Colon (tissue), 2 donors: Measurements from ENCODE around the gene GNG8.

Experiments used
- FAIRE-seq: peaks from 2 replicates; lab custom pipeline; 2012; peaks lifted over from hg19 to GRCh38; lab: Jason Lieb, UNC
- donor health status: control.
- donor health status: control.

GNG8 gene

DNA sequence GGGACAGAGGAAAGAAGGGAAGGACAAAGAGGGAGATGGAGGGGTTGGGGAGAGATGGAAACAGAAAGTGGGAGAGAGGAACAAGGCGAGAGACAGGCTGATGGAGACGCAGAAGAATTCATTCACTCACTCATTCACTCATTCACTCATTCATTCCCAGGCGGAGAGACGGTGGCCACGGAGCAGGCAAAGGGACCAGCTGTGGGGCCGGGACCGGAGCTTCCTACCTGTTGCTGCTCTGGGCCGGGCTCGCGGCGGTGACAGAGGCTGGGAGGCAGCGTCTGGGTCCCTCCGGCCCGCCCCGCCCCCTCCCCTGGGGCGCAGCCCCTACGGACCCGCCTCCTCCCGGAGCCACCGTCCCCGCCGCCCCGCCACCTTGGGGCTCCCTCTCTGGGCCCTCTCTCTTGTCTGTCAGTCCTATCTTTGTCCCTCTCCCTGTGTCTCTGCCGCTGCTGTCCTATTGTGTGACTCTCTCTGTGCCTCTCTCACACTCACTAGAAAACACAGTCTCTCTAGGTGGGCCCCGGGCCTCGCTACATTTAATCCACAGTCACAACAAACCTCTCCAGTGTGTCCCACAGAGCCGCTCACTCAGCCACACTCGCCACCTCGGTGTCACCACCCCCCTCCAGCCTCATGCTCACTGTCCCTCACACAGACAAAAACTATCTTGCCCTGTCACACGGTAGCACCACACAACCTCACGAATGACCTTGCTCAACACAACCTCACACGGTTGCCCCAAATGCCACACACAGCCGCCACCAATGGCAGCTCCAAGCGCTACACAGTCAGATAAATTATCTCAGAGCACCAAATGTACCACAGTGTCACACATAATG, at the start of gene GNG8:
Gene GNG8 (minus strand): TSS at position 283 of the 842 bp plus-strand sequence. CDS start 1,520 bp downstream, outside the sequence.
- FAIRE-seq = no peak

DNA sequence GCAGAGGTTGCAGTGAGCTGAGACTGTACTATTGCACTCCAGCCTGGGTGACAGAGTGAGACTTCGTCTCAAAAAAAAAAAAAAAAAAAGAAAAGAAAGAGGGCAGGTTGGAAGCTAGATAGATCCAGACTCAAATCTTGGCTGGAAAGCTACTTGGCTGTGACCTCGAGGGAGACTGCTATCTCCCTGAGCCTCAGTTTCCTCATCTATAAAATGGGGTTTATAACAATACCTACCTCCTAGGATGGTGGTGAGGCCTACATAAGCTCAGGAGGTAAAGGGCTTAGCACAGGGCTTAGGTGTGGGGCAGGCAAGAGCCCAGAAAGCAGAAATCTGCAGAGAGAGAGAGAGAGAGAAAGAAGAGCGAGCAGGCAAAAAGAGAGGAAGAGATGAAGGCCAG, 49.2 kb upstream of the GNG8 start:
- FAIRE-seq = no peak

DNA sequence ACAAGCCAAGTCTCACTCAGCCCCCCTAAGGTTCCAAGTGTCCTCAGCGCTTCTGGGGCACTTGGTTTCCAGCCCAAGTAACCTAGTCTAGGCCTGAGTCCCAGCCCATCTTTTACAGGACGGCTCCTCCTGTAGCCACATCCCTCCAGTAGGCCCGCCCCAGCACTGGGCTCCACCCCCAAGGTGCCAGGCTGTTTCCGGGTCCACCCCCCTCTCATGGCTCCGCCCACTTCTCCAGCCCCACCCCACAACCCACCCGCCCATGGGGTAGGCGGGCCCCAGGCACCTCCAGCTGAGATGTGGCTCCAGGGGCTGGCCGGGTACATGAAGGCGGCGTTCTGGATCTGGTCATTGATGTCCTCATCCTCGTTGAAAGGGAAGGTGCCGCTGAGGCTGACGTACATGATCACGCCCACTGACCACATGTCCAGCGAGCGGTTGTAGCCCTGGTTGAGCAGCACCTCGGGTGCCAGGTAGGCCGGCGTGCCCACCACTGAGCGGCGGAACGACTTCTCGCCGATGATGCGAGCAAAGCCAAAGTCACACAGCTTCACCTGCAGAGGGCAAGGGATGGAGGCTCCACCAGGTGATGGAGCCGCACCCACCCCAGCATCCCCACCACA, 42.2 kb upstream of the GNG8 start:
- FAIRE-seq = no peak

DNA sequence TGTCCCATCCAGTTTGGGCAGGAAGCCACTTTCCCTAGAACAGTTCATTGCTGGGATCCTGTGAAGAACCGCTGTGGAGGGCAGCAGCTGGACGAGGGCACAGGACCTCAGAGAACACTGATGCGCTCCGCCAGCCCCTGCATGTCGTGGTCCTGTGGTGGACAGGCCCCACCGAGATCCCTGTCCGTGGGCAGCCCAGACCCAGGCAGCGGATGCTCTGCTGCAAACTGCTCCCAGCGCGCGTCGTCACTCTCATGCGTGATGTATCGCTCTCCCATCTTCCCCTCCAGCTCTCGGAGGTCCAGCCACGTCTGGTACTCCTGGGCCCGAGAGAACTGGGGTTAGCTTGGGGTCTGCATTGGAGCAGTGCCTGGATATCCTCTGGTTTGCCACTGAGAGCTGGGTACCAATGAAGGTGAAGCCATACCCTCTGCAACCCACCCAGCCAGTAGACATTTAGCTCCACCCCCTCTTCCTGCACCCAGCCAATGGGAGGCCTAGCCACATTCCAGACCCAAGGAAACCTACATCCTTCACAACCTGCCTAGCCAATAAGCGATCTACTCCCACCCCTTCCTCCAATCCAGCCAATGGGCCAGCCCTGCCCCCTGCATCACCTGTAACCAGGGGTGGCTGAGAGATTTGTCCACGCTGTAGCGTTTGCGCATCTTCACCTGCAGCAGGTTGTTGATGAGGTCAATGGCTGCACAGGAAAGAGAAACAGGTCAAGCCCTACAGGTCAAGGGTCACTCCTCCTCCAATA, 38.6 kb upstream of the GNG8 start:
- FAIRE-seq = no peak

DNA sequence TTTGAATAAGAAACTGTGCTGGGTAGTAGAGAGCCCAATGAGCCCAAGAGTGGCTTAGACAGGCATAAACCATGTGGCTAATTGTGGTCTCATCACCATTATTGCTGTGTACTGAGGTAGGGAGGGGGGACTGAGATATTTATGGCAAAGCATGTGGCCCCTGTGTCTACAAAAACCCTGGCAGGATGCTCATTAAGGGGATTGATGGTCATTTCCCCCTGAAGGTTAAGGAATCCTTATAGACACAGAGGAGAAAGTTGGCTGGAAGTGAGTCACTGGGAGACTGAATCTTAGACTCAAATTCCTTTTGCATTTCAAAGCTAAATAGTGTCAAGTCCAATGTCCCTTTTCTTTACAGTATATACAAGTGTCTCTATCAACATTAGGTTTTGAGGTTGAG, 34.8 kb upstream of the GNG8 start:
- FAIRE-seq = no peak

DNA sequence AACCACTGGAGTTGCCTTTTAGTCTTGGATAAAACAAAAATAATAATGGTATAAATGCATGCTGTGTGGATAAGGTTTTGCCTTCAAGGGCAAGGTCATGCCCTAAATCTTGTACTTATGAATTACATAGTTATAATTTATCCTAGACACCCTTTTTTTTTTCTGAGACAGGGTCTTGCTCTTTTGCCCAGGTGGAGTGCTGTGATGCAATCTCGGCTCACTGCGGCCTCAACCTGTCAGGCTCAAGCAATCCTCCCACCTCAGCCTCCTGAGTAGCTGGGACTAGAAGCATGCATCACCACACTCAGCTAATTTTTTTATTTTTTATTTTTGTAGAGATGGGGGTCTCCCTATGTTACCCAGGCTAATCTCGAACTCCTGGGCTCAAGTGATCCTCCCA, 32.7 kb upstream of the GNG8 start:
- no peak for FAIRE-seq

DNA sequence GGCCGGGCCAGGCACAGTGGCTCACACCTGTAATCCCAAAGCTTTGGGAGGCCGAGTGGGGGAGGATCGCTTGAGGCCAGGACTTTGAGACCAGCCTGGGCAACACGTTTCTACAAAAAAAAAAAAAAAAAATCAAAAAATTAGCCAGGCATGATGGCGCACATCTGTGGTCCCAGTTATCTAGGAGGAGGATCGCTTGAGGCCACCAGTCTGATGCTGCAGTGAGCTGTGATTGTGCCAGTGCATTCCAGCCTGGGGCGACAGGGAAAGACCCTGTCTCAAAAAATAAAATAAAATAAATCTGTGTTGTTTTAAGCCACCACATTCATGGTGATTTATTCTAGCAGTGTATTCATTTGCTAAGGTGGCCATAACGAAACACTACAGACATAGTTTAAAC, 29.1 kb upstream of the GNG8 start:
- no peak for FAIRE-seq

DNA sequence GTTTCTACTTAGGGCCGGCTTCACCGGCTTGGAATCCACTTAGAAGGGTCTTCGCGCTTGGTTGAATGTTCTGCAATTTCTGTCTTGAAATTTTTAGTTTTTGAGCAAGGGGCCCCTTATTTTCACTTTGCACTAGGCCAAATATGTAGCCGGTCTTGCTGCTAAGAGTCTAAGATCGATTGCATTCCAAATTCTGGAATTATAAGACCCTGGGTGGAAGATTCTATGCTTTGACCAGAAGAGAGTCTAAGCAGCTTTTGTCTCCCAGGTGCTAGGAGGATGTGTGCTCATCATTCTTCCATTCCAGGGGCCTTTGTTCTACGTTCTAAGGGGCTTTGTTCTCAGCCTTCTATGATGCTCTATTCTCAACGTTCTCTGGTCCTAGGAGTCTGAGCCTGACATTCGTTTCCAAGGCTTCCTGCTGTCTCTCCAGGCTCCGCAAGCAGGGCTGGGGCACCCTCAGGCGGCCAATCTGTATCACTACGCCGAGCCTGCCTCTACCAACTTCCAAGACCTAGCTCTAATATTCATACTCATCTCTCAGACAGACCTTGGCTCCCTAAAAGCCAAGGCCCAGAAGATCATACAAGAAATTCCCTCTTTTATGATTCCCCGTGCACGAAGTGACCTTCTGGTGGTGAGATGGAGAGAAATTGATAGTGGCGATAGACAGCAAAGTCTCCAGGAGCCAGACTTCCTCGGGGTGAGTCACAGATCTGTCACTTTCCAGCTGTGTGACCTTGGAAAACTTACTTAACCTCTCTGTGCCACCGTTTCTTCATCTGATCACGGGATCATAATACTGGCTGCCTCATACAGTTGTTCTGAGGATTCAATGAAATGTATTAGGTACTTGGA, 26.0 kb upstream of the GNG8 start:
- FAIRE-seq = no peak

DNA sequence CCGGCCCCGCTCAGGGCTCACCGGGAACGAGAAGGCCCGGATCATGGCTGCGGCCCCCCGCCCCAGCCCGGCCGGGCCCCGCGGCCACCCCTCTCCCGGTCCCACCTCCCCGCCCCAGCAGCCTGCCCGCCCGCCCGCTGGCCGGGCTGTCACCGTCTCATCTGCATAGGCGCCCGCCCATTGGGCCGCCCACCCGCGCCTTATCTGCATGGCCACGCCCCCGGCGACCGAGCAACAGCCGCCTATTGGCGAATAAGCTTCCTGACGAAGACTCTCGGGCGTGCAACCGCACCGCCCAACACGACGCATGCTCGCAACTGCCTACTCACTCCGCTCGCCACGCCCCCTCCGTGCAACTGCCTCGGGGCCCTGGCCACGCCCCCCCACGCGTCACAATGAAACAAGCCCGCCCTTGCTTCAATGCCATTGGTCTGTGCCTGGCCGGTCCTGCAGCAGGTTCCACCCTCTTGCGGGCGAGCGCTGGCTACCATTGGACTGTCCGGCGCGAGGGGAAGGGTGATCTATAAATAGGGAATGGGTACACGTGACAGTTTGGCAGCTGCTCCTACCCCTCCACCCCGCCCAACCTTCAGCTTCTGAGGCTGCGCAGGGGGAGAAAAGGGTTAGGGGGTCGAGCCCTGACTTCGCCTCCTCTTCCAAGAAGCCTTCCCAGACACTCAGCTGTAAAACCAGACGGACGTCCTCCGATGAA, 25.2 kb upstream of the GNG8 start, which contains the start of gene DACT3:
Gene DACT3 (minus strand): TSS at position 163 of the 712 bp plus-strand sequence. CDS start 118 bp downstream, at position 45.
- FAIRE-seq = peak; percentile 73

DNA sequence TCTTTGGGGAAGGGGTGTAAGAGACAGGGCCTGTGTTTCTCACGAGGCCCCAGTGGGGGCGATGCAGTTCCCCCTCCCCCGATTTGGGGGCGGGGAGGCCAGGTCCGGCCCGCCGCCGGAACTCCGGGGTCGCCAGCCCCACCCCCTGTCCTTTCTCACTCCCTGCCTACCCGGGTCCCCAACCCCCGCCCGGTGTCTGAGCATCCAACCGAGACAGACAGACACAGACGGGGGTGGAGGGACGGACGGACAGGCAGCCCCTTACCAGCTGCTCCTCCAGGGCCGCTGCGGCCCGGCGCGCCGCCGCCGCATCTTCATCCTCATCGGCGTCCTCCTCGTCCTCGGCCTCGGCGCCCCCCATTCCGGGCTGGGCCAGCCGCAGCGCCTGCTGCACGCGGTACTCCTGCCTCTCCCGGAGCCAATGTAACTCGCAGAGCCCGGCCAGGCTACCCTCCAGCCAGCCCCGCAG, 24.6 kb upstream of the GNG8 start:
- no peak for FAIRE-seq

DNA sequence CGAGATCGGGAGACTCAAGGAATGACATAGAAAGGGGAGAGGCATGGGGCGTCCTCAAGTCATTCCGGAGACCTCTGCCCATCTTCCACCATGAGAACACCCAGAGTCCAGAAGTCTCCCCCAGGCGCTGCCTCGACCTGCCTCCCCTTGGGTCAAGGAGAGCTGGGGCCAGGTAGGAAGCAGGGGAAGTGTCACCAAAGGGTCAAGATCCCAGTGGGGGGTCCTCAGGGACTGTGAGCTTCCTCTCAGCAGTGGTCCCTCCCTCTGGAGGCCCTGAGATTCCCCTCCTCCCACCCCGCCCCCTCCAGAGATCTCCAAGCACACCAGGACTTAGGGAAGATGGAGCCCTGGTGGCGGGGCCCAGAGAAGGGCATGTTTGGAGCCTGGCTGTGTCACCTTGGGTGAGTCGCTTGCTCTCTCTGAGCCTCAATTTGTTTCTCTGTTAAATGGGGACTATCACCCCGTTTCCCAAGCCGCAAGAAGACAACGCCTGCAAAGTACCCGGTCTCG, 24.1 kb upstream of the GNG8 start:
- no peak for FAIRE-seq

DNA sequence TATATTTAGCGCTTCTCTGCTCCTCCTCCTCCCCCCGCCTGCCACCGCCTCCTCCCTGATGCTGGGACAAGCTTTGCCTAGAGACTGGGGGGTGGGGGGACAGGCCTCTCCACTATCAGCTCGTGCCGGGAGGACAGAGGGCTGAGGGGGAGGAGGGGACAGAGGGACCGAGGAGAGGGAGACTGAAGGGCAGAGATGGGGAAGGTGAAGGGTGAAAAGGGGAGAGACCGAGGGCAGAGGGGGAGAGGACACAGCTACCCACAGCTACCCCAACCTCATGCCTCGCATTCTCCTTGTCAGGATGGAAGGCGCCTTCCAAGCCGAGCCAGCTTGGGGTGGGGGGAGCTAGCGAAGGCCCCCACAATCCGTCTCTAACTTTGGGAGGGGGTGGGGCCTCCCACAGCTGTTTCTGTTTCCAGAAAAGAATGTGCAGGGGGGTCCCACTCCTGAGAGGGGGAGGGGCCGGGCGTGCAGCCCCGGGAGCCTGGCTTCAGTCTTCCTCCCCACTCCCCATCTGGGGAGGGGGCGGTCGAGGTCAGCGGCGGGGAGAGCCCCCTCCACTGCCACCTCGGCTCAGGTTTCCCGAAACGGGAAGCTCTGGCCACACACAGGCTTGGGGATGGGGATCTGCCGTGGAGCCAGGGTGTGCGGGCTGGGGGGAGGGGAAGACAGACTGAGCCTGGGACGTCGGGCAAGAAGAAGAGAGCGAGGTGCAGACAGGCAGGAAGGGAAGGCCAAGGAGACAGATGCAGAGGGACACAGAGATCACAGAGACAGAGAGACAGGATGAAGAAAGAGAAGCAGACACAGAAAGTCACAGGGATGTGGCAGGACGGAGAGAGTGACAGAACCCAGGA, 23.4 kb upstream of the GNG8 start:
- no peak for FAIRE-seq

DNA sequence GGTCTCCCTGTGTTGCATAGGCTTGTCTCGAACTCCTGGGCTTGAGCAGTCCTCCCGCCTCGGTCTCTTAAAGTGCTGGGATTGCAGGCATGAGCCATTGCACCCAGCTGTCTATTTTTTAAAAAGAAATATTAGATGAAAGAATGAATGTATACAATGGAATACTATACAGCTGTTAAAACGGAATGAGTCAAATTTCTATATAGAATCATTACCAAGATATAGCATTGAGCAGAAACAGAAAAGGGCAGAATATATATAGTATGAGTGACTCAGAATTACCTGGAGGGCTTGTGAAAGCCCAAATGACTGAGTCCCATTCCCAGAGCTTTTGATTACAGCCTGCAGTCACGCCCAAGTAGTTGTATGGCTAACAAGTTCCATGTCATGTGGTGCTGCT, 20.5 kb upstream of the GNG8 start:
- FAIRE-seq = no peak

DNA sequence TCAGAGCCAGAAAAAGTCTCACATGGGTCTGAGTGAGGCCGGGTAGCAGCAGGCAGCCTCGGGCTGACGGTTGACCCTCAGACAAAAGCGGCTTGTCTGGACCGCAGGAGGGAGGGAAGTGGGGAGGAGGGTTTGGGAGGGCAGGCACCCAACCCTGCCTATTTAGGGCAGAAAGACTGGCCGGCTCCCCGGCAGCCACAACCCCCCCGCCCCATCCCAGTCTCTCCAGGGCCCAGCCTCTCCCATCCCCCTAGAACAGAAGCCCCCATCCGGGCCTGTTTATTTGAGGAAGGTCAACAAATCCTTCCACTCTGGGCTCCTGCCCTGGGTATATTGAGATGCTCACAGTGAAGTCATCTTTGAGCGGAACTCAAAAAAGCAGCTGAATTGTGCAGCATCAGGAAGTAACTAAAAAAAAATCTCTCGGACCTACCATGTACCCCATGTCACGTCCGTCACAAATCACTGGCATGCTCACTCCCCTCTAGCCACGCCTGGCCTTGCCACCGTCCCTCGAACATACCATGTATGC, 18.7 kb upstream of the GNG8 start:
- FAIRE-seq = no peak

DNA sequence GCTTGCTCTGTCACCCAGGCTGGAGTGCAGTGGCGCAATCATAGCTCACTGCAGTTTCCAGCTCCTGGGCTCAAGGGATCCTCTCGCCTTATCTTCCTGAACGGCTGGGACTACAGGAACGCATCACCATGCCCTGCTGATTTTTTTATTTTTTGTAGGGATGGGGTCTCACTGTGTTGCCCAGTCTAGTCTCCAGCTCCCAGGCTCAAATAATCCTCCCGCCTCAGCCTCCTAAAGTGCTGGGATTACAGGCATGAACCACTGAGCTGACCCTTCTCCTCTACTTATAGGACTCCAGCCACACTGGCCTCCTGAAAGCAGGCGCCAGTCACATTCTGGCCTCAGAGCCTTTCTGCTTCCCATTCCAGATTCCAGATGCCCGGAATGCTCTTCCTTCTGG, 14.4 kb upstream of the GNG8 start:
- FAIRE-seq = no peak

DNA sequence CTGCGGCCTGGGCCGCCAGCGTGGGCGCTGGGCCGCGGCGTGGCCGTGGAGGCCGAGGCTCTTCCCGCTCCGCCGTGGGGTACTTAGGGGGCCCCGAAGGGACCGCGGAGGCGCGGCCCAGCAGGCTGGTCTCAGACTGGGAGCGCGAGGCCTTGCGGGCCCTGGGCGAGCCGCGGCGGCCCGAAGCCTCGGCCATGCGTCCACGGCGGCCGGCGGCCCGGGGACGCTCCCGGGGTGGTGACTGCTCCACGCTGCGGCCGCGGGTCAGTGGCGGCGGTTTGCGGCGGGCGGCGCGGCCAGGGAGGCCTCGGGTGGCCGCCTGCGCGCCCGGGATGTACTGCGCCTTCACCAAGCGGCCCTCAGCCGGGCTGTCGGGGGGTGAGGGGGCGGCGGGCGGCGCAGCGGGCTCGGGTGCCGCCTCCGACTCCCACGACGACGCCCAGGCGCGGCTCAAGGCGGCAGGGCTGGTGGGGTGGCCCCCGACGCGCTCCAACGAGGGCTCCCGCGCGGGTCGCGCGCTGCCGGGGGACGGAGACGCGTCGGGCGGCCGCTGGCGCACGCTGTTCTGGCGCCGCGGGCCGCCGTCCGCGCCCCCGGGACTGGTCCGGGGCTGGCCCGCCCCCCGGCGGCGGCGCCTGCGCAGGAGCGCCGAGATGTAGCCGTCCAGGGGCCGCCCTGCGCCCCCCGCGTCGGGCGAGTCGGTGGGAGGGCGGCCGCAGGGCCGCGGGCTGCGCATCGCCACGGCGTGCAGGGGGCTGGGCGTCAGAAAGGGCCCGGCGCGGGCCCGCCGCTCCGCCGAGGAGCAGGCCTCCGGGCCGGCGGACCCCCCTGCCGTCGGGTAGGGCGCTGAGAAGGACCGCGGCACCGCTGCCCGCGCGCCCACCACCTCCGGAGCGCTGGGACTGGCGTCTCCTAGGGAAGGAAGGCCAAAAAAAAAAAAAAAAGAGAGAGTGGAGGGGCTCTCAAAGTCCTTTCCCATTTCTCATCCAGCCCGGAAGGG, 13.3 kb upstream of the GNG8 start:
- FAIRE-seq = no peak

DNA sequence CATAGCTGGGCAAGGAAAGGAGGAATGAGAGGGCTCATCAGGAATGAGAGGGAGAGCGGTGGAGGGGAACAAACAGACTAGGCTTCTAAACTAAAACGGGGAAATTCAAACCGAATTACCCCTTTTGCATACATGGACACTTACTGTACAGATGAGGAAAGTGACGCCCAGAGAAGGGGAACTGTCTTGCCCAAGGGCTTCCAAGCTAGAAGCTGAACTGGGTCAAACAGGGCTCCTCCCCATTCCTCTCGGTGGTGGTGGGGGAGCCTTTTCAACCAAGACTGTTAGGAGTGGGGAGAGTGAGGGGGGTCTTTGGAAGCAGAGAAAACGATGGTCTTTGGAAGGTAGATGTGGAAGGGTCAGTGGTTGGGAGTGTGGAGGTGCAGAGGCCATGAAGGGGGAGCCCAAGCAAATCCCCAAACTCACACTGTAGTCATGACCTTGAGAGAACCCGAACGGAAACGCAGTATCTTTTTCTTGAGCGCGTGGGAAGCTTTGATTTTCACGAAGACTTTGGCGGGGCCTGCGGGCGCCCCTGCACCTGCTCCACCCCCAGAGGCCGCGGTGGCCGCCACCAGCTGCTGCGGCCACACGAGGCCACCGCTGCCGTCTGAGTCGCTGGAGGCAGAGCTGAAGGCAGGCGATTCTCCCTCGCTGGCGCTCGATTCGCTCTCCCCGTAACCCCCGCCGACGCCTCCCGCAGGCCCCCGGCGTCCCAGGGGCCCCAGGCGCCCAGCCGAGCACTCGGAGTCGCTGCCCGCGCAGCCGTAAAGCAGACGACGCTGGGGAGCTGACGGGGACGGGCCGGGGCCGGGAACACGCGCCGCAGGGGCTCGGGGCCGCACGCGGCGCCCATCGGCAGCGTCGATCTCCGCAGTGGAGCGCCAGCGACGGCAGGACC, 12.3 kb upstream of the GNG8 start:
- FAIRE-seq = no peak
